Mesenchymal stem cell (in vitro differentiated cells and primary cell): Measurements from ENCODE around the gene NLGN4X.

ENCODE experiments used
- DNase-seq: peaks from one replicate; pipeline ENCODE4 v3.0.0-alpha.2; 2013
- H2AFZ ChIP-seq: one replicate; pipeline ENCODE4 v1.6.1; 2013; ENCODE audit warnings: low read depth, mild to moderate bottlenecking, control low read depth, inconsistent platforms, low read length, moderate library complexity
- H2AK5ac ChIP-seq: 2 replicates; pipeline ENCODE4 v1.6.1; 2013; ENCODE audit warnings: low read length, moderate library complexity, mild to moderate bottlenecking, inconsistent platforms; ENCODE audit not compliant: severe bottlenecking
- H2BK120ac ChIP-seq: one replicate; pipeline ENCODE4 v1.6.1; 2013; ENCODE audit warnings: low read depth, mild to moderate bottlenecking, inconsistent platforms, low read length, moderate library complexity
- H2BK12ac ChIP-seq, 2 experiments: one replicate each; pipeline ENCODE4 v1.6.1; 2013; ENCODE audit warnings: inconsistent platforms in 2 of 2, low read length in 2 of 2, mild to moderate bottlenecking in 2 of 2, moderate library complexity in 2 of 2, control low read depth in 1 of 2
- H2BK15ac ChIP-seq: one replicate; pipeline ENCODE4 v1.6.1; 2013; ENCODE audit warnings: mild to moderate bottlenecking, low read depth, inconsistent platforms; ENCODE audit not compliant: poor library complexity, severe bottlenecking
- H2BK5ac ChIP-seq: 2 replicates; pipeline ENCODE4 v1.6.1; 2013; ENCODE audit warnings: low read depth, mild to moderate bottlenecking, low read length, control low read depth, inconsistent platforms; ENCODE audit not compliant: poor library complexity, severe bottlenecking
- H3K14ac ChIP-seq, 2 experiments: one replicate each; pipeline ENCODE4 v1.6.1; 2013; ENCODE audit warnings: inconsistent platforms in 2 of 2, low read length in 2 of 2, control low read depth in 1 of 2, mild to moderate bottlenecking in 1 of 2, moderate library complexity in 1 of 2
- H3K18ac ChIP-seq, 2 experiments: one replicate each; pipeline ENCODE4 v1.6.1; 2013; ENCODE audit warnings: inconsistent platforms in 2 of 2, low read length in 2 of 2, control low read depth in 1 of 2, low read depth in 1 of 2, mild to moderate bottlenecking in 1 of 2
- H3K23ac ChIP-seq, 2 experiments: one replicate each; pipeline ENCODE4 v1.6.1; 2013; ENCODE audit warnings: inconsistent platforms in 2 of 2, low read length in 2 of 2, mild to moderate bottlenecking in 2 of 2, moderate library complexity in 2 of 2, control low read depth in 1 of 2
- H3K27ac ChIP-seq: 2 replicates; pipeline ENCODE4 v1.5.1; 2013; ENCODE audit warnings: mild to moderate bottlenecking, moderate library complexity, low read length, control low read depth, inconsistent platforms; ENCODE audit not compliant: poor library complexity, severe bottlenecking
- H3K27me3 ChIP-seq, 2 experiments: 2 replicates each; pipeline versions ENCODE4 v1.6.1 to v1.7.0; 2013; ENCODE audit warnings: low read length in 2 of 2, mild to moderate bottlenecking in 2 of 2, moderate library complexity in 2 of 2, control low read depth in 1 of 2, inconsistent platforms in 1 of 2; ENCODE audit not compliant: control insufficient read depth in 1 of 2, insufficient read depth in 1 of 2
- H3K36me3 ChIP-seq, 2 experiments: 2 replicates each; pipeline versions ENCODE4 v1.6.1 to v1.7.0; 2013; ENCODE audit warnings: low read length in 2 of 2, control low read depth in 1 of 2, inconsistent platforms in 1 of 2, low read depth in 1 of 2, mild to moderate bottlenecking in 1 of 2; ENCODE audit not compliant: insufficient read depth in 2 of 2, control insufficient read depth in 1 of 2
- H3K4ac ChIP-seq, 2 experiments: one replicate each; pipeline ENCODE4 v1.6.1; 2013; ENCODE audit warnings: inconsistent platforms in 2 of 2, low read length in 2 of 2, mild to moderate bottlenecking in 2 of 2, moderate library complexity in 2 of 2, control low read depth in 1 of 2, low read depth in 1 of 2
- H3K4me1 ChIP-seq: 2 replicates; pipeline ENCODE4 v1.6.1; 2013; ENCODE audit warnings: low read depth, low read length, control low read depth; ENCODE audit not compliant: control insufficient read depth, insufficient read depth
- H3K4me2 ChIP-seq: 2 replicates; pipeline ENCODE4 v1.6.1; 2013; ENCODE audit warnings: low read length, mild to moderate bottlenecking, inconsistent platforms; ENCODE audit not compliant: poor library complexity, severe bottlenecking
- H3K4me3 ChIP-seq, 2 experiments: 2 replicates each; pipeline versions ENCODE4 v1.5.1 to v1.7.0; 2013; ENCODE audit warnings: low read length in 2 of 2, mild to moderate bottlenecking in 2 of 2, control low read depth in 1 of 2, low read depth in 1 of 2; ENCODE audit not compliant: insufficient read depth in 1 of 2
- H3K79me1 ChIP-seq: replicated peaks from 2 replicates; pipeline ENCODE4 v1.6.1; 2013; ENCODE audit warnings: mild to moderate bottlenecking, control low read depth, low read length, inconsistent platforms; ENCODE audit not compliant: poor library complexity, severe bottlenecking
- H3K9ac ChIP-seq: 2 replicates; pipeline ENCODE4 v1.7.0; 2013; ENCODE audit warnings: mild to moderate bottlenecking, low read length, moderate library complexity
- H3K9me3 ChIP-seq: 2 replicates; pipeline ENCODE4 v1.7.0; 2013; ENCODE audit warnings: mild to moderate bottlenecking, low read length; ENCODE audit not compliant: control insufficient read depth
- H4K8ac ChIP-seq: one replicate; pipeline ENCODE4 v1.6.1; 2013; ENCODE audit warnings: inconsistent platforms, mild to moderate bottlenecking, low read length, moderate library complexity
- H4K91ac ChIP-seq: one replicate; pipeline ENCODE4 v1.6.1; 2013; ENCODE audit warnings: mild to moderate bottlenecking, low read length, inconsistent platforms
- WGBS: methylation state at CpG from one replicate; pipeline ENCODE4 v1.1.7; 2013; ENCODE audit warnings: mixed read lengths; 5-methylcytosine and 5-hydroxymethylcytosine counted together

Gene NLGN4X

GRCh38 chrX:6184900-6185515, 43.7 kb downstream of the NLGN4X start:
- Histone ChIP-seq H3K18ac (no peak overlapping the region), H3K4me3 (no peak overlapping the region), H2BK12ac (no peak overlapping the region), H3K36me3 (no peaks in the 10 kb centered on the region), H3K4me2 (no peak overlapping the region), H2BK120ac (no peak overlapping the region), H3K79me1 (no peaks in the 10 kb centered on the region), H3K27me3 (no peaks in the 10 kb centered on the region), H3K14ac (no peak overlapping the region), H3K23ac (no peak overlapping the region), H4K91ac (no peak overlapping the region), H2AFZ (no peak overlapping the region), H3K4me1 (no peaks in the 10 kb centered on the region), H4K8ac (no peak overlapping the region), H2BK15ac (no peak overlapping the region), H2BK5ac (no peak overlapping the region), H2AK5ac (no peak overlapping the region), H3K9me3 (peaks cover 9% of the 10 kb centered on the region), H3K4ac (no peak overlapping the region), H3K9ac (no peak overlapping the region), H3K27ac (peak overlapping the region; percentile 47)
- DNase-seq = no peak
- WGBS = 86% methylated on average over 3 of the region's 4 CpGs

- Histone ChIP-seq H2BK120ac (no peak overlapping the region), H2BK15ac (no peak overlapping the region), H3K27me3 (no peaks in the 10 kb centered on the region), H3K27ac (no peak overlapping the region), H2BK5ac (no peak overlapping the region), H3K4me2 (no peak overlapping the region), H3K23ac (no peak overlapping the region), H3K9ac (no peak overlapping the region), H3K4me1 (no peaks in the 10 kb centered on the region), H3K18ac (no peak overlapping the region), H4K91ac (no peak overlapping the region), H3K4me3 (no peak overlapping the region), H3K79me1 (no peaks in the 10 kb centered on the region), H3K9me3 (peaks cover 10% of the 10 kb centered on the region), H2AK5ac (no peak overlapping the region), H2BK12ac (no peak overlapping the region), H3K36me3 (no peaks in the 10 kb centered on the region), H4K8ac (no peak overlapping the region), H3K4ac (no peak overlapping the region), H2AFZ (no peak overlapping the region), H3K14ac (no peak overlapping the region)
- WGBS = 98% methylated on average over 3 of the region's 3 CpGs
- DNase-seq = no peak
Observed at GRCh38 chrX:6175914-6176313, 52.8 kb downstream of the NLGN4X start.

GRCh38 chrX:6170424-6170823, 58.2 kb downstream of the NLGN4X start:
- Histone ChIP-seq H3K27ac (no peak overlapping the region), H2AK5ac (no peak overlapping the region), H3K27me3 (no peaks in the 10 kb centered on the region), H3K36me3 (no peaks in the 10 kb centered on the region), H2BK15ac (no peak overlapping the region), H2AFZ (no peak overlapping the region), H2BK120ac (no peak overlapping the region), H3K14ac (no peak overlapping the region), H3K18ac (no peak overlapping the region), H3K9me3 (peaks cover 7% of the 10 kb centered on the region), H3K4me2 (no peak overlapping the region), H2BK12ac (no peak overlapping the region), H2BK5ac (no peak overlapping the region), H3K9ac (no peak overlapping the region), H4K91ac (no peak overlapping the region), H3K4me3 (no peak overlapping the region), H3K4me1 (no peaks in the 10 kb centered on the region), H3K79me1 (peaks cover 2% of the 10 kb centered on the region), H3K23ac (no peak overlapping the region), H4K8ac (no peak overlapping the region), H3K4ac (no peak overlapping the region)
- no peak for DNase-seq

- Histone ChIP-seq H3K36me3 (no peaks in the 10 kb centered on the region), H3K9me3 (peaks cover 7% of the 10 kb centered on the region), H3K27ac (no peak overlapping the region), H2AFZ (no peak overlapping the region), H3K4me2 (no peak overlapping the region), H3K4ac (no peak overlapping the region), H3K9ac (no peak overlapping the region), H2BK12ac (no peak overlapping the region), H3K79me1 (peaks cover 2% of the 10 kb centered on the region), H4K8ac (no peak overlapping the region), H3K14ac (no peak overlapping the region), H2BK5ac (no peak overlapping the region), H3K4me3 (no peak overlapping the region), H3K23ac (no peak overlapping the region), H2BK120ac (no peak overlapping the region), H4K91ac (no peak overlapping the region), H3K18ac (no peak overlapping the region), H2BK15ac (no peak overlapping the region), H3K27me3 (no peaks in the 10 kb centered on the region), H3K4me1 (no peaks in the 10 kb centered on the region), H2AK5ac (no peak overlapping the region)
- 76% methylated on average over 7 of the region's 8 CpGs for WGBS
- DNase-seq = no peak
Observed at GRCh38 chrX:6169407-6169806, 59.3 kb downstream of the NLGN4X start.
